Fibroblast of mammary gland (primary cell): Measurements from ENCODE around the gene ZNF264.

ENCODE experiments used
- DNase-seq: peaks from one replicate; pipeline ENCODE4 v3.0.0-alpha.2; 2010; ENCODE audit warnings: low read depth
- H3K4me3 ChIP-seq: 2 replicates; pipeline ENCODE4 v1.5.1; 2011; ENCODE audit warnings: low read depth, mild to moderate bottlenecking, low read length, moderate library complexity; ENCODE audit not compliant: control insufficient read depth
- CTCF ChIP-seq: conservative IDR thresholded peaks from 2 replicates; pipeline ENCODE4 v1.5.1; 2011; ENCODE audit warnings: low read depth, low read length, inconsistent platforms; ENCODE audit not compliant: control insufficient read depth, insufficient read depth

ZNF264 gene

GRCh38 chr19:57262044-57262443, 70.7 kb downstream of the ZNF264 start:
- DNase-seq: no peak
- TF ChIP-seq CTCF: no peak

GRCh38 chr19:57263244-57263741, 72.0 kb downstream of the ZNF264 start:
- DNase-seq: no peak
- no peak for TF ChIP-seq CTCF
- H3K4me3 ChIP-seq: no peak overlapping the region

More at GRCh38 chr19:57262044-57262443, 70.7 kb downstream of the ZNF264 start:
- no peak overlapping the region for H3K4me3 ChIP-seq

GRCh38 chr19:57267291-57267690, 76.0 kb downstream of the ZNF264 start:
- no peak for TF ChIP-seq CTCF
- no peak overlapping the region for H3K4me3 ChIP-seq
- DNase-seq: no peak

- peak; percentile 89 for DNase-seq
- no peak for TF ChIP-seq CTCF
These were observed 78.4 kb downstream of the ZNF264 start for GRCh38 chr19:57269515-57270250.

GRCh38 chr19:57271280-57271679, 80.0 kb downstream of the ZNF264 start:
- DNase-seq: no peak
- TF ChIP-seq CTCF: no peak
- no peak overlapping the region for H3K4me3 ChIP-seq

More at GRCh38 chr19:57269515-57270250, 78.4 kb downstream of the ZNF264 start:
- no peak overlapping the region for H3K4me3 ChIP-seq
